Ectodermal cell (in vitro differentiated cells): Measurements from ENCODE around the gene FADS6.

Experiments used
- H3K27ac ChIP-seq: 2 replicates; pipeline ENCODE4 v1.7.0; 2013; ENCODE audit warnings: mild to moderate bottlenecking, low read depth, low read length; ENCODE audit not compliant: insufficient read depth, poor library complexity, severe bottlenecking
- H3K27me3 ChIP-seq: 2 replicates; pipeline ENCODE4 v1.7.0; 2013; ENCODE audit warnings: mild to moderate bottlenecking, low read length; ENCODE audit not compliant: insufficient read depth, control insufficient read depth, poor library complexity, severe bottlenecking
- H3K36me3 ChIP-seq: one replicate; pipeline ENCODE4 v1.7.0; 2013; ENCODE audit warnings: low read length; ENCODE audit not compliant: control insufficient read depth, insufficient read depth
- H3K4me1 ChIP-seq: one replicate; pipeline ENCODE4 v1.7.0; 2013; ENCODE audit warnings: low read length; ENCODE audit not compliant: control insufficient read depth, insufficient read depth
- H3K4me3 ChIP-seq: 2 replicates; pipeline ENCODE4 v1.7.0; 2013; ENCODE audit warnings: low read depth, low read length, control low read depth; ENCODE audit not compliant: insufficient read depth
- H3K9me3 ChIP-seq: 2 replicates; pipeline ENCODE4 v1.7.0; 2013; ENCODE audit warnings: mild to moderate bottlenecking, low read length, moderate library complexity; ENCODE audit not compliant: control insufficient read depth
- WGBS, 2 experiments: methylation state at CpG; one replicate each; pipeline ENCODE4 v1.1.7; 2013; ENCODE audit warnings: missing lambda C conversion rate in 2 of 2; 5-methylcytosine and 5-hydroxymethylcytosine counted together

FADS6 gene

GRCh38 chr17:74840989-74841666 is 52.3 kb downstream of the FADS6 start:
- H3K36me3 ChIP-seq, result no peaks in the 10 kb centered on the region
- 47 to 49% methylated on average over 13 of the region's 13 CpGs for WGBS, 2 experiments
- H3K9me3 ChIP-seq, result no peaks in the 10 kb centered on the region
- peaks cover 43% of the 10 kb centered on the region for H3K27me3 ChIP-seq
- no peak overlapping the region for H3K4me3 ChIP-seq
- H3K4me1 ChIP-seq, result peaks cover 14% of the 10 kb centered on the region
- no peak overlapping the region for H3K27ac ChIP-seq

GRCh38 chr17:74839990-74840852 is 53.2 kb downstream of the FADS6 start:
- no peak overlapping the region for H3K27ac ChIP-seq
- H3K27me3 ChIP-seq, result peaks cover 35% of the 10 kb centered on the region
- H3K9me3 ChIP-seq, result no peaks in the 10 kb centered on the region
- peaks cover 14% of the 10 kb centered on the region for H3K4me1 ChIP-seq
- H3K36me3 ChIP-seq, result no peaks in the 10 kb centered on the region
- no peak overlapping the region for H3K4me3 ChIP-seq
- 59 to 62% methylated on average over 6 of the region's 7 CpGs for WGBS, 2 experiments

GRCh38 chr17:74838274-74838673 is 55.2 kb downstream of the FADS6 start:
- no peaks in the 10 kb centered on the region for H3K36me3 ChIP-seq
- no peak overlapping the region for H3K27ac ChIP-seq
- no peaks in the 10 kb centered on the region for H3K9me3 ChIP-seq
- H3K4me1 ChIP-seq, result peaks cover 23% of the 10 kb centered on the region
- H3K27me3 ChIP-seq, result peaks cover 16% of the 10 kb centered on the region
- H3K4me3 ChIP-seq, result no peak overlapping the region
- WGBS, 2 experiments, result 85 to 86% methylated on average over 9 of the region's 9 CpGs

GRCh38 chr17:74836691-74837467 is 56.6 kb downstream of the FADS6 start:
- H3K4me3 ChIP-seq, result no peak overlapping the region
- WGBS, 2 experiments, result 94 to 95% methylated on average over 19 of the region's 19 CpGs

GRCh38 chr17:74836191-74836590 is 57.2 kb downstream of the FADS6 start:
- Histone ChIP-seq H3K27ac (no peak overlapping the region), H3K9me3 (no peaks in the 10 kb centered on the region), H3K4me1 (peaks cover 17% of the 10 kb centered on the region), H3K27me3 (no peaks in the 10 kb centered on the region), H3K4me3 (no peak overlapping the region), H3K36me3 (no peaks in the 10 kb centered on the region)
- 95 to 96% methylated on average over 26 of the region's 26 CpGs for WGBS, 2 experiments

More at GRCh38 chr17:74836691-74837467, 56.6 kb downstream of the FADS6 start:
- Histone ChIP-seq H3K27me3 (peaks cover 2% of the 10 kb centered on the region), H3K4me1 (peaks cover 23% of the 10 kb centered on the region), H3K27ac (no peak overlapping the region), H3K9me3 (no peaks in the 10 kb centered on the region), H3K36me3 (no peaks in the 10 kb centered on the region)

DNA sequence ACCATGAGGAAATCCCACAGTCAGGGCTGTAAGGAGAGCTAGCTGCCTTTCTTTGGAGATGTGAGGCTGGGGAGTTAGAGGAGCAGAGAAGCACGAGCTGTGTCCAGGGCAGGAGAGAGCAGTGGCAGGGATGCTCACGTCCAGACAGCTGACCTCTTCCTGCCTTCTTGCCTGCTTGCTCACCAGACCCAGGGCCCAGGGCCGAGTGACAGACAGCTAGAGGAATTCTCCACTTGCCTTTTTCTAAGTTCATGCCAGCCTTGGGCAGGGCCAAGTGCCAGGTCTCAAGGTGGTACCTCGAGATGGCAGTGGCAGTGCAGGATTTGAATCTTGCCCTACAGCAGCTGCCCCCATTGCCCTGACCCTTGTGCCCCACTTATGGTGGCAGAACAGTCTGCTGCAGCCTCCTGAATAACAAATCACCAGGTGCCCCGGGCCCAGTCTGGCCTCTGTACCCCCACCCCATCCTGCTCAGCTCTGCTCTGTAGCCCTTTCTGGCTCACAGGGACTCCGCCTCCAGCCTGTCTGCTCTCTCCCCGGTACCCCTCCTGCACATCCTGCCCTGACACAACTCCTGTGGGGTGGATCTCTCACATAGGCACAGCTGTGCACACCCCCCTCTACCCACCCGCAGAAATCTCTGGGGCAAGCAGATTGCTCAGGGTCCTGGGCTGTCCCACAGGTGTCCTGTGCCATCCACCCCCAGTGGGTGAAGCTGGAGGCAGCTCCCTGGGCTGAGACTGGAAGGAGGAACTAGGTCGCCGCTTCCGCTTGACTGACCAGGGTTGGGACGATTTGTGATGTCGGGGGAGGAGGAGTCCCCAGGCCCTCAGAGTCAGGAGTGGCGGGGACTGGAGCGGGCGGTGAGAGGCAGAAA is 59.7 kb downstream of the FADS6 start:
- no peak overlapping the region for H3K4me3 ChIP-seq
- H3K4me1 ChIP-seq, result peaks cover 8% of the 10 kb centered on the region
- H3K36me3 ChIP-seq, result no peaks in the 10 kb centered on the region
- no peaks in the 10 kb centered on the region for H3K9me3 ChIP-seq
- 70 to 74% methylated on average over 16 of the region's 16 CpGs for WGBS, 2 experiments
- H3K27ac ChIP-seq, result no peak overlapping the region
- H3K27me3 ChIP-seq, result no peaks in the 10 kb centered on the region

- no peak overlapping the region for H3K4me3 ChIP-seq
- no peak overlapping the region for H3K27ac ChIP-seq
- WGBS, 2 experiments, result 91 to 93% methylated on average over 9 of the region's 9 CpGs
- H3K36me3 ChIP-seq, result no peaks in the 10 kb centered on the region
- H3K9me3 ChIP-seq, result no peaks in the 10 kb centered on the region
- peaks cover 8% of the 10 kb centered on the region for H3K4me1 ChIP-seq
- H3K27me3 ChIP-seq, result no peaks in the 10 kb centered on the region
Measured at GRCh38 chr17:74832421-74832820, 61.0 kb downstream of the FADS6 start.

- Histone ChIP-seq H3K9me3 (no peaks in the 10 kb centered on the region), H3K4me1 (peaks cover 8% of the 10 kb centered on the region), H3K27ac (no peak overlapping the region), H3K27me3 (no peaks in the 10 kb centered on the region), H3K4me3 (no peak overlapping the region), H3K36me3 (no peaks in the 10 kb centered on the region)
- WGBS, 2 experiments, result 91 to 92% methylated on average over 22 of the region's 22 CpGs
Measured at GRCh38 chr17:74831444-74832146, 61.8 kb downstream of the FADS6 start.

- H3K4me1 ChIP-seq, result peaks cover 8% of the 10 kb centered on the region
- no peaks in the 10 kb centered on the region for H3K9me3 ChIP-seq
- WGBS, 2 experiments, result 93 to 94% methylated on average over 19 of the region's 19 CpGs
- H3K27ac ChIP-seq, result no peak overlapping the region
- no peaks in the 10 kb centered on the region for H3K36me3 ChIP-seq
- H3K27me3 ChIP-seq, result no peaks in the 10 kb centered on the region
- H3K4me3 ChIP-seq, result no peak overlapping the region
Measured at GRCh38 chr17:74830861-74831260, 62.6 kb downstream of the FADS6 start.
